Erythroblast (primary cell): Measurements from ENCODE around the gene CLCF1.

Experiments used
- DNase-seq, 2 experiments: peaks; one replicate each; lab custom pipeline; 2025; lab: John Stamatoyannopoulos, UW
- GATA1 ChIP-seq: IDR thresholded peaks from 2 replicates; pipeline ENCODE4 v1.6.1; 2011; ENCODE audit warnings: low read depth, mild to moderate bottlenecking, control low read depth, low read length, moderate library complexity
- POLR2A ChIP-seq: IDR thresholded peaks from 2 replicates; pipeline ENCODE4 v1.6.1; 2011; ENCODE audit warnings: mild to moderate bottlenecking, low read length

The CLCF1 gene

GRCh38 chr11:67314218-67314617 is 59.2 kb downstream of the CLCF1 start:
- TF ChIP-seq POLR2A (no peak), GATA1 (no peak)
- no peak for DNase-seq
